Nucleus accumbens (tissue), 56 donors: ENCODE measurements around the gene USP48.

Experiments
- DNase-seq, 56 donors: peaks; one replicate each; lab custom pipeline; 2025; lab: John Stamatoyannopoulos, UW

The USP48 gene

GRCh38 chr1:21659099-21659923, 123.6 kb downstream of the USP48 start:
- peak in 52 of 56 donors; percentile 44 to 91 (median 77) for DNase-seq

- DNase-seq: no peak
These were observed 125.3 kb downstream of the USP48 start for GRCh38 chr1:21657456-21658190.

- peak in 12 of 56 donors; percentile 27 to 58 (median 48) for DNase-seq
These were observed 127.2 kb downstream of the USP48 start for GRCh38 chr1:21655748-21656147.

GRCh38 chr1:21655259-21655658, 127.7 kb downstream of the USP48 start:
- DNase-seq: peak in 26 of 56 donors; percentile 22 to 77 (median 45)

GRCh38 chr1:21654209-21654608, 128.7 kb downstream of the USP48 start:
- DNase-seq: peak in 1 of 56 donors; percentile 45

- DNase-seq: peak in 54 of 56 donors; percentile 48 to 94 (median 85)
These were observed 129.2 kb downstream of the USP48 start for GRCh38 chr1:21653744-21654100.

- DNase-seq: peak in 3 of 56 donors; percentile 46 to 63 (median 56)
These were observed 129.8 kb downstream of the USP48 start for GRCh38 chr1:21652937-21653743.

- peak in 7 of 56 donors; percentile 38 to 65 (median 46) for DNase-seq
These were observed 130.6 kb downstream of the USP48 start for GRCh38 chr1:21652101-21652936.

GRCh38 chr1:21651214-21652042, 131.5 kb downstream of the USP48 start:
- peak in 49 of 56 donors; percentile 34 to 88 (median 65) for DNase-seq

GRCh38 chr1:21650400-21650799, 132.5 kb downstream of the USP48 start:
- no peak for DNase-seq

GRCh38 chr1:21649315-21649714, 133.6 kb downstream of the USP48 start:
- no peak for DNase-seq

GRCh38 chr1:21648791-21649190, 134.2 kb downstream of the USP48 start:
- peak in 1 of 56 donors; percentile 33 for DNase-seq

- DNase-seq: no peak
These were observed 134.6 kb downstream of the USP48 start for GRCh38 chr1:21648352-21648730.

- DNase-seq: peak in 1 of 56 donors; percentile 15
These were observed 135.3 kb downstream of the USP48 start for GRCh38 chr1:21647431-21648351.

GRCh38 chr1:21645550-21645949, 137.4 kb downstream of the USP48 start:
- DNase-seq: peak in 6 of 56 donors; percentile 19 to 60 (median 35)

- no peak for DNase-seq
These were observed 138.0 kb downstream of the USP48 start for GRCh38 chr1:21644906-21645305.

- DNase-seq: no peak
These were observed 138.6 kb downstream of the USP48 start for GRCh38 chr1:21644348-21644747.

- DNase-seq: no peak
These were observed 139.3 kb downstream of the USP48 start for GRCh38 chr1:21643624-21644023.
